Epithelial cell of proximal tubule (primary cell): ENCODE measurements around the gene GPBAR1. TPM values are rescaled to one million over a fixed set of nuclear protein-coding genes. Genes with fewer than 3 reads are reported as not detected.
"Not testable (repeated sequence)": the region's sequence is repeated elsewhere in the genome, so short reads cannot be mapped to it uniquely, and the experiment has no call there.

Experiments used
- DNase-seq: peaks from one replicate; pipeline ENCODE4 v3.0.0-alpha.2; 2011; ENCODE audit warnings: low read depth
- H3K4me3 ChIP-seq: 2 replicates; pipeline ENCODE4 v1.5.1; 2011; ENCODE audit warnings: low read depth, mild to moderate bottlenecking, low read length
- CTCF ChIP-seq: conservative IDR thresholded peaks from 2 replicates; pipeline ENCODE4 v1.5.1; 2012; ENCODE audit warnings: low read depth, mild to moderate bottlenecking, low read length
- total RNA-seq: library from RNA; depleted of rRNA; stranded (reverse); fragments of >200 nt; gene quantifications from 2 replicates; pipeline ENCODE4 v1.2.3, GENCODE V29; 2015

The GPBAR1 gene
- total RNA-seq, 1 donor from 2014 or later = 2.3 TPM

GRCh38 chr2:218300141-218300540, 39.3 kb downstream of the GPBAR1 start:
- DNase-seq = no peak
- no peak overlapping the region for H3K4me3 ChIP-seq
- TF ChIP-seq CTCF = no peak

- DNase-seq = no peak
- no peak overlapping the region for H3K4me3 ChIP-seq
- TF ChIP-seq CTCF = peak; percentile 96
Measured at GRCh38 chr2:218301176-218301819, 40.5 kb downstream of the GPBAR1 start.

- no peak overlapping the region for H3K4me3 ChIP-seq
- TF ChIP-seq CTCF = no peak
- DNase-seq = no peak
Measured at GRCh38 chr2:218305383-218305782, 44.6 kb downstream of the GPBAR1 start.

- no peak overlapping the region for H3K4me3 ChIP-seq
- DNase-seq = no peak
- no peak for TF ChIP-seq CTCF
Measured at GRCh38 chr2:218306184-218306920, 45.5 kb downstream of the GPBAR1 start.

- no peak for TF ChIP-seq CTCF
- H3K4me3 ChIP-seq = no peak overlapping the region
- no peak for DNase-seq
Measured at GRCh38 chr2:218307415-218308090, 46.7 kb downstream of the GPBAR1 start.

- no peak for DNase-seq
- H3K4me3 ChIP-seq = no peak overlapping the region
- no peak for TF ChIP-seq CTCF
Measured at GRCh38 chr2:218310853-218311540, 50.2 kb downstream of the GPBAR1 start.

- H3K4me3 ChIP-seq, DNase-seq: not testable (repeated sequence)
Measured at GRCh38 chr2:218311541-218312266, 50.9 kb downstream of the GPBAR1 start.
